IMR-90 (cell line): ENCODE results near the gene MAP2K5. TPM values are rescaled to one million over a fixed set of nuclear protein-coding genes. Genes with fewer than 3 reads are reported as not detected.

Experiments
- ATAC-seq: fragments of 200-7000 bp; cut with Tn5 transposase; 2 replicates; pipeline ENCODE4 v1.9.1; 2020; ENCODE audit warnings: low read depth, mild to moderate bottlenecking, moderate library complexity
- BruUV-seq: library from RNA; stranded (reverse); fragments of 400-500 nt; replicated peaks from 2 replicates; lab custom pipeline; 2021; lab: Mats Ljungman, UMichigan
- CTCF ChIA-PET: fragments of 300-600 bp; formaldehyde crosslinking; extraction: SDS; loops from one replicate; lab custom pipeline; 2021; ENCODE audit warnings: antibody characterized with exemption; lab: Yijun Ruan, JAX
- POLR2A ChIA-PET: fragments of 300-600 bp; sonication (Branson Sonifier 250); formaldehyde crosslinking; loops from one replicate; lab custom pipeline; 2022; ENCODE audit warnings: antibody characterized with exemption; ENCODE audit not compliant: unreplicated experiment; lab: Charles Lee
- DNase-seq: peaks from one replicate; pipeline ENCODE4 v3.0.0; 2013
- H2AFZ ChIP-seq: replicated peaks from 2 replicates; pipeline ENCODE3; 2013; ENCODE audit warnings: low read length, mild to moderate bottlenecking; ENCODE audit not compliant: poor library complexity
- H2AK5ac ChIP-seq: 2 replicates; pipeline ENCODE4 v1.6.1; 2013; ENCODE audit warnings: low read depth, low read length, inconsistent platforms
- H2AK9ac ChIP-seq: replicated peaks from 2 replicates; pipeline ENCODE3; 2013; ENCODE audit warnings: mild to moderate bottlenecking, low read depth, low read length, moderate library complexity; ENCODE audit not compliant: poor library complexity
- H2BK120ac ChIP-seq: 2 replicates; pipeline ENCODE4 v1.6.1; 2013; ENCODE audit warnings: low read depth, low read length, inconsistent platforms
- H2BK15ac ChIP-seq: 3 replicates; pipeline ENCODE4 v1.6.1; 2013; ENCODE audit warnings: low read depth, low read length, inconsistent platforms
- H2BK20ac ChIP-seq: 2 replicates; pipeline ENCODE4 v1.6.1; 2013; ENCODE audit warnings: low read depth, mild to moderate bottlenecking, inconsistent platforms, low read length, moderate library complexity
- H2BK5ac ChIP-seq: 2 replicates; pipeline ENCODE4 v1.6.1; 2013; ENCODE audit warnings: mild to moderate bottlenecking, low read depth, low read length, inconsistent platforms; ENCODE audit not compliant: poor library complexity, severe bottlenecking
- H3K14ac ChIP-seq: replicated peaks from 2 replicates; pipeline ENCODE4 v1.6.1; 2013; ENCODE audit warnings: low read depth, low read length, inconsistent platforms
- H3K18ac ChIP-seq: 2 replicates; pipeline ENCODE4 v1.6.1; 2013; ENCODE audit warnings: low read depth, low read length, control low read depth
- H3K23ac ChIP-seq: 2 replicates; pipeline ENCODE4 v1.6.1; 2013; ENCODE audit warnings: low read depth, low read length, inconsistent platforms
- H3K27ac ChIP-seq: 2 replicates; pipeline ENCODE4 v1.5.1; 2013; ENCODE audit warnings: mild to moderate bottlenecking, control low read depth, low read length; ENCODE audit not compliant: insufficient read depth
- H3K27me3 ChIP-seq: 2 replicates; pipeline ENCODE4 v1.6.1; 2013; ENCODE audit warnings: low read length; ENCODE audit not compliant: control insufficient read depth, insufficient read depth
- H3K36me3 ChIP-seq: 2 replicates; pipeline ENCODE4 v1.6.1; 2013; ENCODE audit warnings: low read length, mixed read lengths; ENCODE audit not compliant: control insufficient read depth, insufficient read depth
- H3K4ac ChIP-seq: 2 replicates; pipeline ENCODE4 v1.6.1; 2013; ENCODE audit warnings: low read depth, low read length, inconsistent platforms
- H3K4me1 ChIP-seq: 2 replicates; pipeline ENCODE4 v1.6.1; 2013; ENCODE audit warnings: low read length, mixed read lengths; ENCODE audit not compliant: control insufficient read depth, insufficient read depth
- H3K4me2 ChIP-seq: 2 replicates; pipeline ENCODE4 v1.6.1; 2013; ENCODE audit warnings: low read depth, mild to moderate bottlenecking, control low read depth, low read length, moderate library complexity
- H3K4me3 ChIP-seq: 2 replicates; pipeline ENCODE4 v1.5.1; 2013; ENCODE audit warnings: low read depth, mild to moderate bottlenecking, control low read depth, low read length, moderate library complexity; ENCODE audit not compliant: insufficient read depth
- H3K56ac ChIP-seq: 2 replicates; pipeline ENCODE4 v1.6.1; 2013; ENCODE audit warnings: low read length, inconsistent platforms; ENCODE audit not compliant: insufficient read depth; ENCODE audit errors: extremely low read depth
- H3K79me1 ChIP-seq, 2 experiments: 2 replicates each; pipeline ENCODE4 v1.6.1; 2013; ENCODE audit warnings: low read length in 2 of 2, inconsistent platforms in 1 of 2, low read depth in 1 of 2
- H3K9ac ChIP-seq: 2 replicates; pipeline ENCODE4 v1.6.1; 2013; ENCODE audit warnings: low read depth, low read length, control low read depth
- H3K9me1 ChIP-seq: 2 replicates; pipeline ENCODE4 v1.6.1; 2013; ENCODE audit warnings: low read length, inconsistent platforms; ENCODE audit not compliant: insufficient read depth
- H3K9me3 ChIP-seq: 2 replicates; pipeline ENCODE4 v1.6.1; 2013; ENCODE audit warnings: low read length; ENCODE audit not compliant: control insufficient read depth, insufficient read depth
- H4K20me1 ChIP-seq: 2 replicates; pipeline ENCODE4 v1.6.1; 2013; ENCODE audit warnings: low read length, inconsistent platforms; ENCODE audit not compliant: insufficient read depth
- H4K5ac ChIP-seq: 2 replicates; pipeline ENCODE4 v1.6.1; 2013; ENCODE audit warnings: mild to moderate bottlenecking, low read depth, low read length, control low read depth
- H4K8ac ChIP-seq, 2 experiments: 2 replicates each; pipeline ENCODE4 v1.6.1; 2013; ENCODE audit warnings: low read depth in 2 of 2, low read length in 2 of 2, control low read depth in 1 of 2, inconsistent platforms in 1 of 2
- H4K91ac ChIP-seq: 2 replicates; pipeline ENCODE4 v1.6.1; 2013; ENCODE audit warnings: low read depth, low read length, inconsistent platforms; ENCODE audit not compliant: insufficient read depth
- BHLHE40 ChIP-seq: fragments of 150-350 bp; IDR thresholded peaks from 2 replicates; pipeline ENCODE4 v1.6.1; 2016; ENCODE audit warnings: mild to moderate bottlenecking, low read depth, low read length
- CEBPB ChIP-seq: IDR thresholded peaks from 2 replicates; pipeline ENCODE4 v1.6.1; 2012; ENCODE audit warnings: low read depth, low read length, improper control_type of control experiment
- CHD1 ChIP-seq: IDR thresholded peaks from 2 replicates; pipeline ENCODE4 v1.6.1; 2012; ENCODE audit warnings: low read depth, low read length, improper control_type of control experiment
- FOS ChIP-seq: fragments of 150-350 bp; IDR thresholded peaks from 2 replicates; pipeline ENCODE4 v1.6.1; 2016; ENCODE audit warnings: low read depth, low read length
- MAZ ChIP-seq: IDR thresholded peaks from 2 replicates; pipeline ENCODE4 v1.6.1; 2012; ENCODE audit warnings: low read depth, mild to moderate bottlenecking, low read length, improper control_type of control experiment, moderate library complexity, borderline replicate concordance
- MXI1 ChIP-seq: IDR thresholded peaks from 2 replicates; pipeline ENCODE4 v1.6.1; 2012; ENCODE audit warnings: low read depth, mild to moderate bottlenecking, low read length, moderate library complexity, borderline replicate concordance
- NFE2L2 ChIP-seq: fragments of 150-350 bp; IDR thresholded peaks from 2 replicates; pipeline ENCODE4 v1.6.1; 2016; ENCODE audit warnings: low read depth, mild to moderate bottlenecking, low read length
- POLR2A ChIP-seq: IDR thresholded peaks from 2 replicates; pipeline ENCODE4 v1.6.1; 2012; ENCODE audit warnings: mild to moderate bottlenecking, low read depth, low read length
- RAD21 ChIP-seq: IDR thresholded peaks from 2 replicates; pipeline ENCODE4 v1.6.1; 2012; ENCODE audit warnings: low read length, improper control_type of control experiment
- RCOR1 ChIP-seq: IDR thresholded peaks from 2 replicates; pipeline ENCODE4 v1.6.1; 2012; ENCODE audit warnings: mild to moderate bottlenecking, low read length, improper control_type of control experiment; ENCODE audit not compliant: insufficient replicate concordance
- RFX5 ChIP-seq: IDR thresholded peaks from 2 replicates; pipeline ENCODE4 v1.8.0; 2012; ENCODE audit warnings: low read depth, mild to moderate bottlenecking, low read length, moderate library complexity
- SMC3 ChIP-seq: fragments of 150-350 bp; IDR thresholded peaks from 2 replicates; pipeline ENCODE4 v1.6.1; 2016; ENCODE audit warnings: low read depth, mild to moderate bottlenecking, antibody characterized with exemption, low read length, moderate library complexity
- WGBS, 2 experiments: methylation state at CpG; one replicate each; pipeline versions ENCODE4 v1.1.5 to v1.1.7; 2013; ENCODE audit warnings: missing lambda C conversion rate in 2 of 2; ENCODE audit not compliant: insufficient read length in 1 of 2; ENCODE audit errors: extremely low coverage in 2 of 2; 5-methylcytosine and 5-hydroxymethylcytosine counted together
- dilution Hi-C: fragments of 300-500 bp; cut with HindIII; formaldehyde crosslinking; loops from one replicate; pipeline ENCODE4 v1.14.3; 2018; ENCODE audit warnings: low sequenced_read_pairs; ENCODE audit not compliant: unreplicated experiment
- in situ Hi-C: fragments of 300-500 bp; cut with MboI; formaldehyde crosslinking; loops from 3 replicates; pipeline ENCODE4 v1.14.3; 2019; ENCODE audit warnings: low sequenced_read_pairs, inconsistent platforms, mixed read lengths
- intact Hi-C: fragments of 100-400 bp; cut with micrococcal nuclease; formaldehyde crosslinking; loops from 2 replicates; pipeline ENCODE4 v1.10.0; 2022
- polyA plus RNA-seq, 3 experiments: library from polyadenylated mRNA; depleted of rRNA; stranded (reverse); fragments of >200 nt; gene quantifications; 2 replicates each; pipeline ENCODE4 v1.2.3, GENCODE V29; 2012; ENCODE audit warnings: low replicate concordance in 1 of 3
- total RNA-seq: library from RNA; depleted of rRNA; stranded (reverse); fragments of >200 nt; gene quantifications from 2 replicates; pipeline ENCODE4 v1.2.3, GENCODE V29; 2012
- TF ChIP-seq, protein P1 (sequence below): conservative IDR thresholded peaks from 2 replicates; pipeline ENCODE4 v1.5.1; 2012; ENCODE audit warnings: mild to moderate bottlenecking, low read depth, low read length, improper control_type of control experiment
- TF ChIP-seq, protein P2 (sequence below): fragments of 150-350 bp; IDR thresholded peaks from 2 replicates; pipeline ENCODE4 v1.6.1; 2016; ENCODE audit warnings: low read depth, mild to moderate bottlenecking, low read length, moderate library complexity, borderline replicate concordance
- TF ChIP-seq, protein P3 (sequence below): fragments of 150-350 bp; IDR thresholded peaks from 2 replicates; pipeline ENCODE4 v1.6.1; 2017; ENCODE audit warnings: mild to moderate bottlenecking, antibody characterized with exemption, low read length, low read depth

MAP2K5 gene
- total and polyA plus RNA-seq, 2 of the 4 experiments (the other 2 are of a cell fraction) = 1.6 to 6.1 TPM

- no peak for ATAC-seq
- TF ChIP-seq, protein P1, sequence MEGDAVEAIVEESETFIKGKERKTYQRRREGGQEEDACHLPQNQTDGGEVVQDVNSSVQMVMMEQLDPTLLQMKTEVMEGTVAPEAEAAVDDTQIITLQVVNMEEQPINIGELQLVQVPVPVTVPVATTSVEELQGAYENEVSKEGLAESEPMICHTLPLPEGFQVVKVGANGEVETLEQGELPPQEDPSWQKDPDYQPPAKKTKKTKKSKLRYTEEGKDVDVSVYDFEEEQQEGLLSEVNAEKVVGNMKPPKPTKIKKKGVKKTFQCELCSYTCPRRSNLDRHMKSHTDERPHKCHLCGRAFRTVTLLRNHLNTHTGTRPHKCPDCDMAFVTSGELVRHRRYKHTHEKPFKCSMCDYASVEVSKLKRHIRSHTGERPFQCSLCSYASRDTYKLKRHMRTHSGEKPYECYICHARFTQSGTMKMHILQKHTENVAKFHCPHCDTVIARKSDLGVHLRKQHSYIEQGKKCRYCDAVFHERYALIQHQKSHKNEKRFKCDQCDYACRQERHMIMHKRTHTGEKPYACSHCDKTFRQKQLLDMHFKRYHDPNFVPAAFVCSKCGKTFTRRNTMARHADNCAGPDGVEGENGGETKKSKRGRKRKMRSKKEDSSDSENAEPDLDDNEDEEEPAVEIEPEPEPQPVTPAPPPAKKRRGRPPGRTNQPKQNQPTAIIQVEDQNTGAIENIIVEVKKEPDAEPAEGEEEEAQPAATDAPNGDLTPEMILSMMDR = no peak
- TF ChIP-seq CHD1 (no peak), BHLHE40 (no peak), FOS (no peak), MXI1 (no peak), RAD21 (no peak), POLR2A (no peak), CEBPB (no peak), RCOR1 (no peak), MAZ (no peak), RFX5 (no peak), NFE2L2 (no peak), SMC3 (no peak)
- TF ChIP-seq, protein P2, sequence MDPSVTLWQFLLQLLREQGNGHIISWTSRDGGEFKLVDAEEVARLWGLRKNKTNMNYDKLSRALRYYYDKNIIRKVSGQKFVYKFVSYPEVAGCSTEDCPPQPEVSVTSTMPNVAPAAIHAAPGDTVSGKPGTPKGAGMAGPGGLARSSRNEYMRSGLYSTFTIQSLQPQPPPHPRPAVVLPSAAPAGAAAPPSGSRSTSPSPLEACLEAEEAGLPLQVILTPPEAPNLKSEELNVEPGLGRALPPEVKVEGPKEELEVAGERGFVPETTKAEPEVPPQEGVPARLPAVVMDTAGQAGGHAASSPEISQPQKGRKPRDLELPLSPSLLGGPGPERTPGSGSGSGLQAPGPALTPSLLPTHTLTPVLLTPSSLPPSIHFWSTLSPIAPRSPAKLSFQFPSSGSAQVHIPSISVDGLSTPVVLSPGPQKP = no peak
- TF ChIP-seq, protein P3, sequence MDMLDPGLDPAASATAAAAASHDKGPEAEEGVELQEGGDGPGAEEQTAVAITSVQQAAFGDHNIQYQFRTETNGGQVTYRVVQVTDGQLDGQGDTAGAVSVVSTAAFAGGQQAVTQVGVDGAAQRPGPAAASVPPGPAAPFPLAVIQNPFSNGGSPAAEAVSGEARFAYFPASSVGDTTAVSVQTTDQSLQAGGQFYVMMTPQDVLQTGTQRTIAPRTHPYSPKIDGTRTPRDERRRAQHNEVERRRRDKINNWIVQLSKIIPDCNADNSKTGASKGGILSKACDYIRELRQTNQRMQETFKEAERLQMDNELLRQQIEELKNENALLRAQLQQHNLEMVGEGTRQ = no peak
- Histone ChIP-seq H2AFZ (no peak overlapping the region), H3K56ac (no peak overlapping the region), H4K91ac (no peak overlapping the region), H3K4ac (no peak overlapping the region), H2BK20ac (no peak overlapping the region), H2BK15ac (no peak overlapping the region), H3K4me3 (no peak overlapping the region), H3K9me3 (no peaks in the 10 kb centered on the region), H2AK9ac (no peak overlapping the region), H3K18ac (no peak overlapping the region), H3K4me1 (peaks cover 6% of the 10 kb centered on the region; the same call in 1 of the 2 replicates), H3K9me1 (peaks cover 5% of the 10 kb centered on the region; the same call in 1 of the 2 replicates), H3K79me1 (no peaks in the 10 kb centered on the region), H2BK120ac (no peak overlapping the region), H3K27ac (no peak overlapping the region), H4K5ac (no peak overlapping the region), H3K14ac (no peak overlapping the region), H3K23ac (no peak overlapping the region), H3K27me3 (no peaks in the 10 kb centered on the region), H4K20me1 (no peaks in the 10 kb centered on the region), H4K8ac (no peak overlapping the region), H2BK5ac (no peak overlapping the region), H3K36me3 (no peaks in the 10 kb centered on the region), H2AK5ac (no peak overlapping the region), H3K9ac (no peak overlapping the region), H3K4me2 (no peak overlapping the region)
- WGBS, 2 experiments = no CpG with 5 or more reads among the region's 2 CpGs
- no peak for DNase-seq
- intact Hi-C loops (no loop called here), dilution Hi-C loops (no loop called here), in situ Hi-C loops (no loop called here)
- ChIA-PET CTCF (no interaction called here), POLR2A (no interaction called here)
- BruUV-seq = no TSS peak
These were observed 66.1 kb downstream of the MAP2K5 start for GRCh38 chr15:67608638-67608959.
